GM12873 (cell line): ENCODE measurements around the gene ADSS2.

Experiments
- CTCF ChIP-seq: IDR thresholded peaks from 2 replicates; pipeline ENCODE4 v1.5.1; 2012; ENCODE audit warnings: low read depth, mild to moderate bottlenecking, moderate library complexity, low read length, control low read depth; ENCODE audit not compliant: insufficient read depth; ENCODE audit errors: missing control alignments

Gene ADSS2

GRCh38 chr1:244405856-244406255 is 45.9 kb downstream of the ADSS2 start:
- TF ChIP-seq CTCF, result no peak

GRCh38 chr1:244403431-244403830 is 48.3 kb downstream of the ADSS2 start:
- no peak for TF ChIP-seq CTCF

GRCh38 chr1:244400974-244401373 is 50.7 kb downstream of the ADSS2 start:
- no peak for TF ChIP-seq CTCF

- no peak for TF ChIP-seq CTCF
These were observed 54.6 kb downstream of the ADSS2 start for GRCh38 chr1:244397131-244397530.

- TF ChIP-seq CTCF, result no peak
These were observed 55.7 kb downstream of the ADSS2 start for GRCh38 chr1:244395965-244396364.

GRCh38 chr1:244394826-244395765 is 56.6 kb downstream of the ADSS2 start:
- TF ChIP-seq CTCF, result no peak

- no peak for TF ChIP-seq CTCF
These were observed 57.4 kb downstream of the ADSS2 start for GRCh38 chr1:244394346-244394745.
